H1 (cell line): Measurements from ENCODE around the gene WDR90. TPM values are rescaled to one million over a fixed set of nuclear protein-coding genes. Genes with fewer than 3 reads are reported as not detected.

Experiments
- CTCF ChIA-PET: fragments of 300-600 bp; sonication (Branson Sonifier 250); formaldehyde crosslinking; loops from one replicate; lab custom pipeline; 2021; ENCODE audit not compliant: partially characterized antibody; lab: Charles Lee
- POLR2A ChIA-PET: fragments of 300-600 bp; sonication (Branson Sonifier 250); formaldehyde crosslinking; loops from one replicate; lab custom pipeline; 2021; ENCODE audit warnings: inconsistent platforms; ENCODE audit not compliant: partially characterized antibody; lab: Charles Lee
- DNase-seq, 2 experiments: peaks; one replicate each; pipeline versions ENCODE4 v3.0.0 to v3.0.0-alpha.2; 2010 to 2022; ENCODE audit warnings: low spot score in 2 of 2, low read depth in 1 of 2, mixed read lengths in 1 of 2
- FAIRE-seq: peaks from 2 replicates; lab custom pipeline; 2011; peaks lifted over from hg19 to GRCh38; lab: Jason Lieb, UNC
- H2AFZ ChIP-seq: 2 replicates; pipeline ENCODE4 v1.8.1; 2012; ENCODE audit warnings: low read length, inconsistent platforms
- H2AK5ac ChIP-seq: 2 replicates; pipeline ENCODE4 v1.6.1; 2013; ENCODE audit warnings: low read depth, low read length
- H2BK120ac ChIP-seq: replicated peaks from 2 replicates; pipeline ENCODE3; 2013; ENCODE audit warnings: low read depth, low read length, inconsistent platforms
- H2BK12ac ChIP-seq: 2 replicates; pipeline ENCODE4 v1.6.1; 2013; ENCODE audit warnings: low read depth, low read length
- H2BK15ac ChIP-seq: 2 replicates; pipeline ENCODE4 v1.6.1; 2013; ENCODE audit warnings: low read length
- H2BK20ac ChIP-seq: 2 replicates; pipeline ENCODE4 v1.6.1; 2013; ENCODE audit warnings: low read length
- H2BK5ac ChIP-seq: 2 replicates; pipeline ENCODE4 v1.6.1; 2013; ENCODE audit warnings: low read depth, low read length
- H3K14ac ChIP-seq: 2 replicates; pipeline ENCODE4 v1.6.1; 2013; ENCODE audit warnings: inconsistent platforms; ENCODE audit not compliant: insufficient read length
- H3K18ac ChIP-seq: 2 replicates; pipeline ENCODE4 v1.6.1; 2013; ENCODE audit warnings: low read length; ENCODE audit errors: extremely low read depth
- H3K23ac ChIP-seq: 2 replicates; pipeline ENCODE4 v1.6.1; 2013; ENCODE audit warnings: inconsistent platforms; ENCODE audit not compliant: insufficient read length
- H3K23me2 ChIP-seq: 2 replicates; pipeline ENCODE4 v1.6.1; 2013; ENCODE audit warnings: low read depth, low read length
- H3K27ac ChIP-seq: 2 replicates; pipeline ENCODE4 v1.6.1; 2011; ENCODE audit warnings: low read depth, low read length, inconsistent platforms
- H3K27me3 ChIP-seq, 4 experiments: replicated peaks in 1 of 4; 1 replicate in 1 of 4; 2 replicates in 3 of 4; pipeline versions ENCODE4 v1.6.1 to v1.8.1; 2011 to 2013; ENCODE audit warnings: low read length in 3 of 4, mild to moderate bottlenecking in 3 of 4, inconsistent platforms in 2 of 4, mixed read lengths in 2 of 4, moderate library complexity in 1 of 4; ENCODE audit not compliant: control insufficient read depth in 3 of 4, insufficient read depth in 3 of 4; ENCODE audit errors: extremely low read depth in 1 of 4
- H3K36me3 ChIP-seq, 4 experiments: 2 replicates each; pipeline versions ENCODE4 v1.6.1 to v1.8.1; 2011 to 2013; ENCODE audit warnings: mild to moderate bottlenecking in 4 of 4, low read length in 3 of 4, moderate library complexity in 2 of 4, control low read depth in 1 of 4, inconsistent platforms in 1 of 4; ENCODE audit not compliant: insufficient read depth in 4 of 4, control insufficient read depth in 2 of 4
- H3K4ac ChIP-seq: replicated peaks from 2 replicates; pipeline ENCODE3; 2013; ENCODE audit warnings: low read length, low read depth, mixed read lengths, inconsistent platforms; ENCODE audit not compliant: insufficient read length
- H3K4me1 ChIP-seq, 4 experiments: replicated peaks in 1 of 4; 1 replicate in 1 of 4; 2 replicates in 3 of 4; pipeline versions ENCODE4 v1.6.1 to v1.8.1; 2011 to 2013; ENCODE audit warnings: low read length in 3 of 4, inconsistent platforms in 2 of 4, mixed read lengths in 1 of 4; ENCODE audit not compliant: insufficient read depth in 4 of 4, control insufficient read depth in 3 of 4
- H3K4me2 ChIP-seq, 2 experiments: 2 replicates each; pipeline versions ENCODE4 v1.6.1 to v1.8.1; 2011 to 2013; ENCODE audit warnings: low read depth in 2 of 2, low read length in 2 of 2, control low read depth in 1 of 2, inconsistent platforms in 1 of 2, mild to moderate bottlenecking in 1 of 2; ENCODE audit not compliant: insufficient read depth in 1 of 2
- H3K4me3 ChIP-seq, 4 experiments: fragments of 200-600, 300-600 bp in 1 of 4; sonication (generic), shearing (Covaris generic), sonication (Bioruptor Twin) in 1 of 4; 2 replicates each; pipeline versions ENCODE4 v1.5.1 to v1.8.1; 2011 to 2016; ENCODE audit warnings: low read length in 4 of 4, low read depth in 3 of 4, control low read depth in 2 of 4, inconsistent platforms in 2 of 4, mild to moderate bottlenecking in 2 of 4, mixed read lengths in 1 of 4, moderate library complexity in 1 of 4; ENCODE audit not compliant: insufficient read depth in 2 of 4; ENCODE audit errors: extremely low read depth in 1 of 4
- H3K56ac ChIP-seq: replicated peaks from 2 replicates; pipeline ENCODE3; 2013; ENCODE audit warnings: low read depth, mild to moderate bottlenecking, mixed read lengths, low read length, inconsistent platforms; ENCODE audit not compliant: insufficient read length
- H3K79me1 ChIP-seq: 2 replicates; pipeline ENCODE4 v1.6.1; 2013; ENCODE audit warnings: low read depth, low read length, control low read depth
- H3K79me2 ChIP-seq, 2 experiments: 2 replicates each; pipeline versions ENCODE4 v1.6.1 to v1.8.1; 2012 to 2013; ENCODE audit warnings: low read length in 2 of 2, mild to moderate bottlenecking in 2 of 2, inconsistent platforms in 1 of 2; ENCODE audit not compliant: insufficient read depth in 2 of 2, control insufficient read depth in 1 of 2
- H3K9ac ChIP-seq, 4 experiments: replicated peaks in 1 of 4; 1 replicate in 1 of 4; 2 replicates in 3 of 4; pipeline versions ENCODE4 v1.6.1 to v1.8.1; 2011 to 2013; ENCODE audit warnings: low read depth in 3 of 4, low read length in 3 of 4, control low read depth in 2 of 4, mild to moderate bottlenecking in 2 of 4, moderate library complexity in 2 of 4, inconsistent platforms in 1 of 4; ENCODE audit errors: extremely low read depth in 1 of 4
- H3K9me3 ChIP-seq, 2 experiments: 2 replicates each; pipeline versions ENCODE4 v1.6.1 to v1.8.1; 2012 to 2013; ENCODE audit warnings: mild to moderate bottlenecking in 2 of 2, moderate library complexity in 2 of 2, control low read depth in 1 of 2, inconsistent platforms in 1 of 2, low read depth in 1 of 2, low read length in 1 of 2, mixed read lengths in 1 of 2; ENCODE audit not compliant: insufficient read depth in 2 of 2
- H4K20me1 ChIP-seq, 2 experiments: replicated peaks in 1 of 2; 2 replicates each; pipeline versions ENCODE3 to v1.8.1; 2011 to 2013; ENCODE audit warnings: inconsistent platforms in 2 of 2, low read length in 2 of 2, mild to moderate bottlenecking in 1 of 2; ENCODE audit not compliant: insufficient read depth in 2 of 2, control insufficient read depth in 1 of 2
- H4K5ac ChIP-seq: 2 replicates; pipeline ENCODE4 v1.6.1; 2013; ENCODE audit warnings: low read length, low read depth, mixed read lengths, inconsistent platforms; ENCODE audit not compliant: insufficient read length
- H4K8ac ChIP-seq: 2 replicates; pipeline ENCODE4 v1.8.0; 2013; ENCODE audit warnings: mild to moderate bottlenecking, moderate library complexity, low read length, inconsistent platforms; ENCODE audit not compliant: insufficient read depth; ENCODE audit errors: extremely low read depth
- H4K91ac ChIP-seq: replicated peaks from 2 replicates; pipeline ENCODE3; 2013; ENCODE audit warnings: low read length, mixed read lengths, inconsistent platforms; ENCODE audit not compliant: insufficient read length
- CTCF ChIP-seq, 3 experiments: IDR thresholded peaks; 1 replicate in 2 of 3; 2 replicates in 1 of 3; pipeline versions ENCODE4 v1.5.1 to v1.6.1; 2011; ENCODE audit warnings: low read length in 3 of 3, mild to moderate bottlenecking in 3 of 3, inconsistent platforms in 2 of 3, low read depth in 1 of 3, moderate library complexity in 1 of 3; ENCODE audit not compliant: insufficient read depth in 1 of 3; ENCODE audit errors: control extremely low read depth in 1 of 3
- E2F6 ChIP-seq: IDR thresholded peaks from 2 replicates; pipeline ENCODE4 v1.6.1; 2012; ENCODE audit warnings: inconsistent platforms
- FOSL1 ChIP-seq: IDR thresholded peaks from 2 replicates; pipeline ENCODE4 v1.6.1; 2011; ENCODE audit warnings: mild to moderate bottlenecking, low read depth, low read length, moderate library complexity; ENCODE audit not compliant: insufficient read depth
- PHF8 ChIP-seq: fragments of 200-600 bp; sonication (generic); conservative IDR thresholded peaks from 2 replicates; pipeline ENCODE4 v1.7.1; 2012; ENCODE audit warnings: low read depth, mild to moderate bottlenecking, inconsistent platforms, low read length, moderate library complexity
- RFX5 ChIP-seq: IDR thresholded peaks from 2 replicates; pipeline ENCODE4 v1.6.1; 2011; ENCODE audit warnings: low read depth, low read length, improper control_type of control experiment, borderline replicate concordance
- RXRA ChIP-seq: IDR thresholded peaks from 2 replicates; pipeline ENCODE4 v1.6.1; 2011; ENCODE audit warnings: low read depth, mild to moderate bottlenecking, low read length, moderate library complexity; ENCODE audit not compliant: insufficient read depth
- SP2 ChIP-seq: IDR thresholded peaks from 2 replicates; pipeline ENCODE4 v1.6.1; 2012; ENCODE audit warnings: mild to moderate bottlenecking, low read length, inconsistent platforms
- SP4 ChIP-seq: IDR thresholded peaks from 2 replicates; pipeline ENCODE4 v1.6.1; 2012; ENCODE audit warnings: low read length, inconsistent platforms
- SRF ChIP-seq: IDR thresholded peaks from 2 replicates; pipeline ENCODE4 v1.6.1; 2011; ENCODE audit warnings: mild to moderate bottlenecking, low read depth, low read length, moderate library complexity
- WGBS, 2 experiments: shearing (Covaris generic) in 1 of 2; methylation state at CpG; one replicate each; pipeline versions ENCODE4 v1.1.6 to v1.1.7; 2013 to 2015; ENCODE audit warnings: low lambda C conversion rate in 2 of 2, mixed read lengths in 2 of 2, inconsistent platforms in 1 of 2, low coverage in 1 of 2, missing lambda C conversion rate in 1 of 2; ENCODE audit not compliant: insufficient replicate concordance in 2 of 2, insufficient coverage in 1 of 2, insufficient read length in 1 of 2; ENCODE audit errors: extremely low coverage in 1 of 2, missing lambda C conversion rate in 1 of 2; 5-methylcytosine and 5-hydroxymethylcytosine counted together
- polyA plus RNA-seq, 7 experiments: library from polyadenylated mRNA; depleted of rRNA in 3 of 7; stranded (reverse) in 5 of 7; unstranded in 2 of 7; fragments of >200 nt in 5 of 7; fragments of 200-250 nt in 2 of 7; gene quantifications; 1 replicate in 5 of 7; 2 replicates in 1 of 7; 4 replicates in 1 of 7; pipeline versions ENCODE4 v1.2.1 to v1.2.3, GENCODE V29; 2011 to 2013; ENCODE audit warnings: missing spikeins in 2 of 7, mixed read lengths in 2 of 7
- total RNA-seq: library from RNA; stranded (reverse); fragmentation: NEBNext Ultra II Directional; extraction: Animal tissue kit (Norgen Biotek cat#: 25700); gene quantifications from 2 replicates; pipeline ENCODE4 v1.2.1, GENCODE V29; 2021

The WDR90 gene
- total and polyA plus RNA-seq, 2 of the 8 experiments (the other 6 are each of a cell fraction or from before 2014, with no cell fraction given), result 24.0 to 47.2 TPM

GRCh38 chr16:666572-666971 lies 17.4 kb downstream of the WDR90 start:
- Histone ChIP-seq H3K36me3 (peaks cover 5 to 23% (median 19%) of the 10 kb centered on the region in 4 experiments; a peak in 6 of 8 replicates), H2BK12ac (no peak overlapping the region), H2BK5ac (no peak overlapping the region), H3K27me3 (no peaks in the 10 kb centered on the region), H4K8ac (no peak overlapping the region), H3K4ac (no peak overlapping the region), H3K79me1 (peaks cover 13% of the 10 kb centered on the region), H4K20me1 (peaks cover 3 to 15% of the 10 kb centered on the region in 2 experiments), H3K4me2 (no peak overlapping the region), H3K18ac (no peak overlapping the region), H2AK5ac (no peak overlapping the region), H3K4me3 (no peak overlapping the region), H3K9me3 (no peaks in the 10 kb centered on the region), H3K27ac (no peak overlapping the region), H2BK15ac (no peak overlapping the region), H4K91ac (no peak overlapping the region), H2AFZ (no peak overlapping the region), H4K5ac (no peak overlapping the region), H3K14ac (no peak overlapping the region), H3K23me2 (peaks cover 5% of the 10 kb centered on the region; the same call in 1 of the 2 replicates), H2BK120ac (no peak overlapping the region), H3K79me2 (peaks cover 0 to 13% of the 10 kb centered on the region in 2 experiments; a peak in 1 of 4 replicates), H3K4me1 (peaks cover 0 to 8% (median 5%) of the 10 kb centered on the region in 4 experiments; a peak in 5 of 7 replicates), H3K56ac (no peak overlapping the region), H3K23ac (no peak overlapping the region), H3K9ac (no peak overlapping the region), H2BK20ac (no peak overlapping the region)
- DNase-seq (no peak), FAIRE-seq (no peak)
- WGBS, 2 experiments, result 92% methylated on average over 13 of the region's 13 CpGs; no CpG with 5 or more reads in 1 of the 2 experiments
- ChIA-PET CTCF (interaction anchor here (1.3 to 12.0 kb wide), 6 partner anchors 12 to 90 kb away, joined by 3 to 104 read pairs (median 8); partner anchors contain the start of genes JMJD8, WDR24 and WDR90), POLR2A (interaction anchor here (1.0 to 17.4 kb wide), 6 partner anchors 8 to 90 kb away, joined by 3 to 214 read pairs (median 5); partner anchors contain the start of genes JMJD8, RHBDL1, STUB1 and WFIKKN1)
- TF ChIP-seq PHF8, result no peak
- no peak for TF ChIP-seq SP2
- no peak for TF ChIP-seq E2F6
- no peak for TF ChIP-seq FOSL1
- no peak for TF ChIP-seq SP4
- TF ChIP-seq SRF, result no peak
- no peak for TF ChIP-seq RFX5
- no peak for TF ChIP-seq RXRA
- no peak for TF ChIP-seq CTCF (IDR thresholded peaks at IDR 0.05; ENCODE audit: control extremely low read depth in 1 of 3, insufficient read depth in 1 of 3, low read depth in 1 of 3, low read length in 3 of 3)
